BJ (cell line): ENCODE data around the gene LPIN3. TPM values are rescaled to one million over a fixed set of nuclear protein-coding genes. Genes with fewer than 3 reads are reported as not detected.

ENCODE experiments used
- CTCF ChIA-PET: fragments of 350-600 bp; formaldehyde crosslinking; extraction: SDS; loops from one replicate; lab custom pipeline; 2021; ENCODE audit warnings: antibody characterized with exemption, inconsistent platforms; lab: Yijun Ruan, JAX
- POLR2A ChIA-PET: fragments of 300-600 bp; sonication (Branson Sonifier 250); formaldehyde crosslinking; extraction: SDS; loops from one replicate; lab custom pipeline; 2021; ENCODE audit warnings: antibody characterized with exemption; lab: Charles Lee
- DNase-seq: peaks from one replicate; pipeline ENCODE4 v3.0.0-alpha.2; 2011; ENCODE audit warnings: low read depth
- H3K27me3 ChIP-seq: 2 replicates; pipeline ENCODE4 v1.6.0; 2011; ENCODE audit warnings: low read length; ENCODE audit not compliant: control insufficient read depth, insufficient read depth
- H3K36me3 ChIP-seq: 2 replicates; pipeline ENCODE4 v1.5.1; 2011; ENCODE audit warnings: low read length; ENCODE audit not compliant: control insufficient read depth, insufficient read depth
- H3K4me3 ChIP-seq: 2 replicates; pipeline ENCODE4 v1.5.1; 2011; ENCODE audit warnings: low read depth, mild to moderate bottlenecking, control low read depth, low read length
- CTCF ChIP-seq: IDR thresholded peaks from 2 replicates; pipeline ENCODE4 v1.5.1; 2011; ENCODE audit warnings: low read depth, mild to moderate bottlenecking, control low read depth, inconsistent platforms, low read length, moderate library complexity; ENCODE audit not compliant: insufficient read depth
- polyA plus RNA-seq: library from polyadenylated mRNA; depleted of rRNA; stranded (reverse); fragments of >200 nt; gene quantifications from 2 replicates; pipeline ENCODE4 v1.2.3, GENCODE V29; 2011

Gene LPIN3
- polyA plus RNA-seq, 1 experiment: 11.5 TPM

- H3K27me3 ChIP-seq: no peaks in the 10 kb centered on the region
- no peaks in the 10 kb centered on the region for H3K36me3 ChIP-seq
- no peak for TF ChIP-seq CTCF
- no peak for DNase-seq
- no peak overlapping the region for H3K4me3 ChIP-seq
- CTCF ChIA-PET: interaction anchor here (1.0 kb wide), 1 partner anchor 333 kb away, joined by 3 read pairs; no protein-coding TSS in a partner anchor
- POLR2A ChIA-PET: no interaction called here
Measured at GRCh38 chr20:41300886-41301285, 39.7 kb upstream of the LPIN3 start.

GRCh38 chr20:41304002-41304401 lies 36.6 kb upstream of the LPIN3 start:
- no peak overlapping the region for H3K4me3 ChIP-seq
- no peak for DNase-seq
- no peak for TF ChIP-seq CTCF
- H3K36me3 ChIP-seq: no peaks in the 10 kb centered on the region
- ChIA-PET CTCF (interaction anchor here (2.8 kb wide), 1 partner anchor 12 kb away, joined by 14 read pairs; no protein-coding TSS in a partner anchor), POLR2A (no interaction called here)
- H3K27me3 ChIP-seq: no peaks in the 10 kb centered on the region

GRCh38 chr20:41304424-41305079 lies 36.1 kb upstream of the LPIN3 start:
- Histone ChIP-seq H3K36me3 (no peaks in the 10 kb centered on the region), H3K4me3 (no peak overlapping the region), H3K27me3 (no peaks in the 10 kb centered on the region)
- no peak for TF ChIP-seq CTCF
- POLR2A ChIA-PET: no interaction called here
- CTCF ChIA-PET: interaction anchor here (1.5 to 2.8 kb wide), 2 partner anchors 12 to 36 kb away, joined by 5 to 14 read pairs; partner anchors contain the start of gene LPIN3
- no peak for DNase-seq

GRCh38 chr20:41306061-41306727 lies 34.4 kb upstream of the LPIN3 start:
- TF ChIP-seq CTCF: no peak
- POLR2A ChIA-PET: no interaction called here
- no peak for DNase-seq
- no peak overlapping the region for H3K4me3 ChIP-seq
- H3K27me3 ChIP-seq: no peaks in the 10 kb centered on the region
- no peaks in the 10 kb centered on the region for H3K36me3 ChIP-seq
- CTCF ChIA-PET: interaction anchor here (1.5 to 1.7 kb wide), 2 partner anchors 12 to 34 kb away, joined by 5 read pairs; partner anchors contain the start of gene LPIN3

GRCh38 chr20:41307021-41307420 lies 33.6 kb upstream of the LPIN3 start:
- H3K4me3 ChIP-seq: no peak overlapping the region
- no peaks in the 10 kb centered on the region for H3K36me3 ChIP-seq
- no peak for DNase-seq
- ChIA-PET POLR2A (no interaction called here), CTCF (interaction anchor here (1.7 kb wide), 1 partner anchor 13 kb away, joined by 5 read pairs; no protein-coding TSS in a partner anchor)
- no peaks in the 10 kb centered on the region for H3K27me3 ChIP-seq
- TF ChIP-seq CTCF: no peak
